Measurements from ENCODE around the gene NUDT15. TPM values are rescaled to one million over a fixed set of nuclear protein-coding genes. Genes with fewer than 3 reads are reported as not detected.
A peak's percentile ranks its signal among the peaks of the same experiment; 100 is the strongest.

NUDT15 gene
- total and polyA plus RNA-seq, 10 of the 15 experiments (the other 5 are each of a cell fraction or from before 2014, with no cell fraction given), result 11.4 to 26.7 (median 18.0) TPM

DNA sequence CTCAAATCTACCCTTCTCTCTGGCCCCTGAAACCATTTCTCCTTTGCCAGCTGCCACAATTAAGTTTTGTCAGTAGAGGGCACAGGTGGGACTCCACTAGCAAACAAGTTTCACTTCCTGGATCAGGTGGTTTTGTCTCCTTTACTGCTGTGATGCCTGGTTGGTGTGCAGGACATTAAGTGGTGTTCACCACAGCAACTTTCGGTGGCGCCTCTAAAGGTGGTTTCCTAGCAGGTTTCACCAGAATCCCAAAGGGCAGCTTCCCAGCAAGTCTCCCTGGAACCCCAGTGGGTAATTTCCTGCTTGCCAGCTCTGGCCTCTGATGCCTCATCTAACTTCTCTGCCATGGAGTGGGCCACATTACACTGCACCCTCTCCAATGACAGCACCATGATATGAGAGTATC lies 40.7 kb downstream of the NUDT15 start (continued):
- TF ChIP-seq, protein P1, sequence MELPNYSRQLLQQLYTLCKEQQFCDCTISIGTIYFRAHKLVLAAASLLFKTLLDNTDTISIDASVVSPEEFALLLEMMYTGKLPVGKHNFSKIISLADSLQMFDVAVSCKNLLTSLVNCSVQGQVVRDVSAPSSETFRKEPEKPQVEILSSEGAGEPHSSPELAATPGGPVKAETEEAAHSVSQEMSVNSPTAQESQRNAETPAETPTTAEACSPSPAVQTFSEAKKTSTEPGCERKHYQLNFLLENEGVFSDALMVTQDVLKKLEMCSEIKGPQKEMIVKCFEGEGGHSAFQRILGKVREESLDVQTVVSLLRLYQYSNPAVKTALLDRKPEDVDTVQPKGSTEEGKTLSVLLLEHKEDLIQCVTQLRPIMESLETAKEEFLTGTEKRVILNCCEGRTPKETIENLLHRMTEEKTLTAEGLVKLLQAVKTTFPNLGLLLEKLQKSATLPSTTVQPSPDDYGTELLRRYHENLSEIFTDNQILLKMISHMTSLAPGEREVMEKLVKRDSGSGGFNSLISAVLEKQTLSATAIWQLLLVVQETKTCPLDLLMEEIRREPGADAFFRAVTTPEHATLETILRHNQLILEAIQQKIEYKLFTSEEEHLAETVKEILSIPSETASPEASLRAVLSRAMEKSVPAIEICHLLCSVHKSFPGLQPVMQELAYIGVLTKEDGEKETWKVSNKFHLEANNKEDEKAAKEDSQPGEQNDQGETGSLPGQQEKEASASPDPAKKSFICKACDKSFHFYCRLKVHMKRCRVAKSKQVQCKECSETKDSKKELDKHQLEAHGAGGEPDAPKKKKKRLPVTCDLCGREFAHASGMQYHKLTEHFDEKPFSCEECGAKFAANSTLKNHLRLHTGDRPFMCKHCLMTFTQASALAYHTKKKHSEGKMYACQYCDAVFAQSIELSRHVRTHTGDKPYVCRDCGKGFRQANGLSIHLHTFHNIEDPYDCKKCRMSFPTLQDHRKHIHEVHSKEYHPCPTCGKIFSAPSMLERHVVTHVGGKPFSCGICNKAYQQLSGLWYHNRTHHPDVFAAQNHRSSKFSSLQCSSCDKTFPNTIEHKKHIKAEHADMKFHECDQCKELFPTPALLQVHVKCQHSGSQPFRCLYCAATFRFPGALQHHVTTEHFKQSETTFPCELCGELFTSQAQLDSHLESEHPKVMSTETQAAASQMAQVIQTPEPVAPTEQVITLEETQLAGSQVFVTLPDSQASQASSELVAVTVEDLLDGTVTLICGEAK (IDR thresholded peaks at IDR 0.05; ENCODE audit: borderline replicate concordance), result no peak
- TF ChIP-seq CREB1 (IDR thresholded peaks at IDR 0.05; ENCODE audit: low read depth), result 0 out of 2 replicates have a peak, but pooled peaks have one; percentile 8
- peak; percentile 95 for TF ChIP-seq IKZF1 (conservative IDR thresholded peaks at IDR 0.05)
- TF ChIP-seq ZNF207 (IDR thresholded peaks at IDR 0.05; ENCODE audit: borderline replicate concordance), result no peak
- TF ChIP-seq RAD51 (IDR thresholded peaks at IDR 0.05), result peak; percentile 57; the same call in 1 of the 2 replicates
- peak; percentile 54 for TF ChIP-seq MEF2B (IDR thresholded peaks at IDR 0.05; ENCODE audit: partially characterized antibody, poor library complexity, severe bottlenecking)
- TF ChIP-seq DPF2 (IDR thresholded peaks at IDR 0.05), result peak; percentile 78
- no peak for TF ChIP-seq SP1 (IDR thresholded peaks at IDR 0.05; ENCODE audit: low read depth, low read length)
- peak in 1 of 2 experiments; percentile 54; a peak in 1 of 4 replicates for TF ChIP-seq ETV6 (conservative IDR thresholded peaks at IDR 0.05 in 1 of 2, IDR thresholded peaks at IDR 0.05 in 1 of 2; ENCODE audit: borderline replicate concordance in 1 of 2, low read depth in 1 of 2)
- TF ChIP-seq, protein P2, sequence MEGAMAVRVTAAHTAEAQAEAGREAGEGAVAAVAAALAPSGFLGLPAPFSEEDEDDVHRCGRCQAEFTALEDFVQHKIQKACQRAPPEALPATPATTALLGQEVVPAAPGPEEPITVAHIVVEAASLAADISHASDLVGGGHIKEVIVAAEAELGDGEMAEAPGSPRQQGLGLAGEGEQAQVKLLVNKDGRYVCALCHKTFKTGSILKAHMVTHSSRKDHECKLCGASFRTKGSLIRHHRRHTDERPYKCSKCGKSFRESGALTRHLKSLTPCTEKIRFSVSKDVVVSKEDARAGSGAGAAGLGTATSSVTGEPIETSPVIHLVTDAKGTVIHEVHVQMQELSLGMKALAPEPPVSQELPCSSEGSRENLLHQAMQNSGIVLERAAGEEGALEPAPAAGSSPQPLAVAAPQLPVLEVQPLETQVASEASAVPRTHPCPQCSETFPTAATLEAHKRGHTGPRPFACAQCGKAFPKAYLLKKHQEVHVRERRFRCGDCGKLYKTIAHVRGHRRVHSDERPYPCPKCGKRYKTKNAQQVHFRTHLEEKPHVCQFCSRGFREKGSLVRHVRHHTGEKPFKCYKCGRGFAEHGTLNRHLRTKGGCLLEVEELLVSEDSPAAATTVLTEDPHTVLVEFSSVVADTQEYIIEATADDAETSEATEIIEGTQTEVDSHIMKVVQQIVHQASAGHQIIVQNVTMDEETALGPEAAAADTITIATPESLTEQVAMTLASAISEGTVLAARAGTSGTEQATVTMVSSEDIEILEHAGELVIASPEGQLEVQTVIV (IDR thresholded peaks at IDR 0.05; ENCODE audit: borderline replicate concordance, partially characterized antibody), result no peak
- TF ChIP-seq ESRRA (IDR thresholded peaks at IDR 0.05; ENCODE audit: low read length), result no peak
- TF ChIP-seq MTA2 (IDR thresholded peaks at IDR 0.05; ENCODE audit: low read depth), result peak; percentile 74
- TF ChIP-seq RCOR1 (conservative IDR thresholded peaks at IDR 0.05; ENCODE audit: low read depth, low read length), result 0 out of 2 replicates have a peak, but pooled peaks have one; percentile 46
- peak; percentile 48 to 59 (median 57); a peak in 5 of 6 replicates for TF ChIP-seq CTCF (IDR thresholded peaks at IDR 0.05 in 2 of 3, conservative IDR thresholded peaks at IDR 0.05 in 1 of 3; ENCODE audit: control insufficient read depth in 2 of 3, extremely low read depth in 1 of 3, insufficient read depth in 1 of 3, low read depth in 3 of 3, low read length in 3 of 3)
- no peak for TF ChIP-seq STAT1 (conservative IDR thresholded peaks at IDR 0.05)
- peak; percentile 85 for TF ChIP-seq EED (IDR thresholded peaks at IDR 0.05; ENCODE audit: low read depth)
- TF ChIP-seq NRF1 (conservative IDR thresholded peaks at IDR 0.05; ENCODE audit: low read depth, low read length), result no peak
- peak; percentile 40; the same call in 1 of the 2 replicates for TF ChIP-seq RAD21 (IDR thresholded peaks at IDR 0.05; ENCODE audit: insufficient read depth, low read depth, low read length)
- TF ChIP-seq RUNX3 (IDR thresholded peaks at IDR 0.05; ENCODE audit: low read length), result peak; percentile 92
- TF ChIP-seq BMI1 (IDR thresholded peaks at IDR 0.05; ENCODE audit: borderline replicate concordance), result peak; percentile 20; the same call in 1 of the 2 replicates
- peak; percentile 90 for TF ChIP-seq SPI1 (IDR thresholded peaks at IDR 0.05; ENCODE audit: borderline replicate concordance, insufficient read depth, low read depth, low read length)
- TF ChIP-seq EP300 (IDR thresholded peaks at IDR 0.05; ENCODE audit: borderline replicate concordance in 1 of 2, control insufficient read depth in 1 of 2, low read depth in 2 of 2, low read length in 2 of 2), result peak in 1 of 2 experiments; percentile 22; a peak in 1 of 4 replicates

All from GM12878 (cell line).